Mesendoderm (in vitro differentiated cells): Measurements from ENCODE around the gene TSC22D3.

Experiments
- DNase-seq: peaks from one replicate; pipeline ENCODE4 v3.0.0; 2013
- H2AK5ac ChIP-seq: 2 replicates; pipeline ENCODE4 v1.6.1; 2013; ENCODE audit warnings: low read length, inconsistent platforms
- H2BK120ac ChIP-seq: 2 replicates; pipeline ENCODE4 v1.6.1; 2013; ENCODE audit warnings: low read depth, mild to moderate bottlenecking, low read length, moderate library complexity, mixed read lengths
- H2BK15ac ChIP-seq: replicated peaks from 2 replicates; pipeline ENCODE4 v1.6.1; 2013; ENCODE audit warnings: low read depth, mild to moderate bottlenecking, moderate library complexity
- H2BK5ac ChIP-seq: 2 replicates; pipeline ENCODE4 v1.6.1; 2013; ENCODE audit warnings: low read length, inconsistent platforms
- H3K18ac ChIP-seq: 2 replicates; pipeline ENCODE4 v1.6.1; 2013; ENCODE audit warnings: mild to moderate bottlenecking, low read length, mixed read lengths
- H3K23ac ChIP-seq: one replicate; pipeline ENCODE4 v1.6.1; 2013; ENCODE audit warnings: low read length
- H3K27ac ChIP-seq: 2 replicates; pipeline ENCODE4 v1.5.1; 2013; ENCODE audit warnings: low read depth, mild to moderate bottlenecking, inconsistent platforms, low read length, moderate library complexity
- H3K27me3 ChIP-seq: 2 replicates; pipeline ENCODE4 v1.6.1; 2013; ENCODE audit warnings: low read length, control low read depth, mild to moderate bottlenecking, inconsistent platforms; ENCODE audit not compliant: insufficient read depth, poor library complexity
- H3K36me3 ChIP-seq: 2 replicates; pipeline ENCODE4 v1.6.1; 2013; ENCODE audit warnings: low read length, inconsistent platforms; ENCODE audit not compliant: control insufficient read depth, insufficient read depth
- H3K4ac ChIP-seq: one replicate; pipeline ENCODE4 v1.6.1; 2013; ENCODE audit warnings: low read depth, mild to moderate bottlenecking, low read length, moderate library complexity
- H3K4me1 ChIP-seq: 2 replicates; pipeline ENCODE4 v1.6.1; 2013; ENCODE audit warnings: low read depth, low read length, inconsistent platforms; ENCODE audit not compliant: control insufficient read depth
- H3K4me2 ChIP-seq: 2 replicates; pipeline ENCODE4 v1.6.1; 2013; ENCODE audit warnings: low read length
- H3K4me3 ChIP-seq: 2 replicates; pipeline ENCODE4 v1.5.1; 2013; ENCODE audit warnings: mild to moderate bottlenecking, low read length
- H3K56ac ChIP-seq: one replicate; pipeline ENCODE4 v1.6.1; 2013; ENCODE audit warnings: low read length
- H3K79me1 ChIP-seq: 2 replicates; pipeline ENCODE4 v1.6.1; 2013; ENCODE audit warnings: low read length, inconsistent platforms
- H3K79me2 ChIP-seq: 2 replicates; pipeline ENCODE4 v1.6.1; 2013; ENCODE audit warnings: mild to moderate bottlenecking, low read length; ENCODE audit not compliant: control insufficient read depth, insufficient read depth
- H3K9ac ChIP-seq: 2 replicates; pipeline ENCODE4 v1.6.1; 2013; ENCODE audit warnings: low read length, inconsistent platforms
- H4K5ac ChIP-seq: one replicate; pipeline ENCODE4 v1.6.1; 2013; ENCODE audit warnings: low read length
- H4K8ac ChIP-seq: one replicate; pipeline ENCODE4 v1.6.1; 2013; ENCODE audit warnings: low read depth, mild to moderate bottlenecking, control low read depth, low read length, moderate library complexity
- WGBS: extraction: QIAGEN DNeasy Blood & Tissue Kit; methylation state at CpG from one replicate; pipeline ENCODE4 v1.1.7; 2013; ENCODE audit warnings: low lambda C conversion rate, missing lambda C conversion rate; ENCODE audit not compliant: insufficient coverage; ENCODE audit errors: extremely low coverage; 5-methylcytosine and 5-hydroxymethylcytosine counted together

The TSC22D3 gene

GRCh38 chrX:107776649-107777535 is 1.3 kb upstream of the TSC22D3 start:
- WGBS, result 100% methylated on average over 1 of the region's 20 CpGs
- Histone ChIP-seq H3K27me3 (peaks cover 8% of the 10 kb centered on the region), H3K18ac (no peak overlapping the region), H3K56ac (peak overlapping the region; percentile 25), H3K79me1 (no peaks in the 10 kb centered on the region), H4K5ac (no peak overlapping the region), H4K8ac (no peak overlapping the region), H2BK15ac (no peak overlapping the region), H3K4ac (no peak overlapping the region), H3K36me3 (no peaks in the 10 kb centered on the region), H3K4me2 (peak overlapping the region; percentile 40), H2BK5ac (no peak overlapping the region), H2AK5ac (no peak overlapping the region), H3K4me3 (no peak overlapping the region), H3K9ac (peak overlapping the region; percentile 11), H3K27ac (no peak overlapping the region), H2BK120ac (no peak overlapping the region), H3K4me1 (no peaks in the 10 kb centered on the region), H3K79me2 (no peaks in the 10 kb centered on the region), H3K23ac (no peak overlapping the region)
- peak; percentile 94 for DNase-seq

- Histone ChIP-seq H3K4me1 (no peaks in the 10 kb centered on the region), H3K56ac (no peak overlapping the region), H3K23ac (no peak overlapping the region), H2AK5ac (no peak overlapping the region), H2BK15ac (no peak overlapping the region), H3K18ac (no peak overlapping the region), H3K4me2 (peak overlapping the region; percentile 36), H3K79me2 (no peaks in the 10 kb centered on the region), H4K8ac (no peak overlapping the region), H3K9ac (no peak overlapping the region), H3K4me3 (no peak overlapping the region), H2BK120ac (no peak overlapping the region), H4K5ac (no peak overlapping the region), H3K27me3 (peaks cover 8% of the 10 kb centered on the region), H3K79me1 (no peaks in the 10 kb centered on the region), H2BK5ac (no peak overlapping the region), H3K4ac (no peak overlapping the region), H3K27ac (no peak overlapping the region), H3K36me3 (no peaks in the 10 kb centered on the region)
- no peak for DNase-seq
- no CpG with 5 or more reads among the region's 40 CpGs for whole genome bisulfite sequencing
Observed at GRCh38 chrX:107775000-107775733, 420 bp downstream of the TSC22D3 start.

- H3K4me2 ChIP-seq, result no peak overlapping the region
- H3K79me2 ChIP-seq, result no peaks in the 10 kb centered on the region
- H3K18ac ChIP-seq, result no peak overlapping the region
- no peak overlapping the region for H2AK5ac ChIP-seq
- H3K9ac ChIP-seq, result no peak overlapping the region
- no peak overlapping the region for H3K23ac ChIP-seq
- no peak overlapping the region for H2BK120ac ChIP-seq
- H3K4me1 ChIP-seq, result no peaks in the 10 kb centered on the region
- H3K79me1 ChIP-seq, result no peaks in the 10 kb centered on the region
- H4K5ac ChIP-seq, result no peak overlapping the region
- no CpG with 5 or more reads among the region's 9 CpGs for WGBS
- H3K56ac ChIP-seq, result no peak overlapping the region
- H3K4ac ChIP-seq, result no peak overlapping the region
- no peak overlapping the region for H4K8ac ChIP-seq
- no peak overlapping the region for H2BK15ac ChIP-seq
- peaks cover 8% of the 10 kb centered on the region for H3K27me3 ChIP-seq
- DNase-seq, result no peak
- no peak overlapping the region for H2BK5ac ChIP-seq
- no peak overlapping the region for H3K27ac ChIP-seq
- H3K4me3 ChIP-seq, result no peak overlapping the region
- no peaks in the 10 kb centered on the region for H3K36me3 ChIP-seq
Observed at GRCh38 chrX:107773906-107774435, 1.6 kb downstream of the TSC22D3 start.

GRCh38 chrX:107773206-107773605 is 2.4 kb downstream of the TSC22D3 start:
- Histone ChIP-seq H3K79me2 (no peaks in the 10 kb centered on the region), H3K36me3 (no peaks in the 10 kb centered on the region), H2AK5ac (no peak overlapping the region), H3K56ac (no peak overlapping the region), H2BK15ac (no peak overlapping the region), H2BK5ac (no peak overlapping the region), H3K4me1 (no peaks in the 10 kb centered on the region), H3K18ac (no peak overlapping the region), H3K4me3 (no peak overlapping the region), H3K79me1 (no peaks in the 10 kb centered on the region), H4K5ac (no peak overlapping the region), H3K27me3 (peaks cover 8% of the 10 kb centered on the region), H4K8ac (no peak overlapping the region), H3K4me2 (no peak overlapping the region), H2BK120ac (no peak overlapping the region), H3K23ac (no peak overlapping the region), H3K27ac (no peak overlapping the region), H3K9ac (no peak overlapping the region), H3K4ac (no peak overlapping the region)
- DNase-seq, result peak; percentile 66
- WGBS, result no CpG with 5 or more reads among the region's 8 CpGs

GRCh38 chrX:107769581-107770317 is 5.8 kb downstream of the TSC22D3 start:
- H3K4me3 ChIP-seq, result no peak overlapping the region
- WGBS, result no CpG with 5 or more reads among the region's 7 CpGs
- H3K4ac ChIP-seq, result no peak overlapping the region
- no peak overlapping the region for H3K56ac ChIP-seq
- no peak overlapping the region for H3K23ac ChIP-seq
- no peak overlapping the region for H3K9ac ChIP-seq
- no peak overlapping the region for H2BK120ac ChIP-seq
- no peaks in the 10 kb centered on the region for H3K79me2 ChIP-seq
- H4K5ac ChIP-seq, result no peak overlapping the region
- DNase-seq, result no peak
- H3K4me1 ChIP-seq, result no peaks in the 10 kb centered on the region
- no peak overlapping the region for H3K18ac ChIP-seq
- no peak overlapping the region for H4K8ac ChIP-seq
- no peak overlapping the region for H2BK15ac ChIP-seq
- H3K79me1 ChIP-seq, result no peaks in the 10 kb centered on the region
- peaks cover 7% of the 10 kb centered on the region for H3K27me3 ChIP-seq
- no peaks in the 10 kb centered on the region for H3K36me3 ChIP-seq
- no peak overlapping the region for H2BK5ac ChIP-seq
- H3K27ac ChIP-seq, result no peak overlapping the region
- no peak overlapping the region for H3K4me2 ChIP-seq
- H2AK5ac ChIP-seq, result no peak overlapping the region
